K562 (cell line): ENCODE data around the gene EZH1. TPM values are rescaled to one million over a fixed set of nuclear protein-coding genes. Genes with fewer than 3 reads are reported as not detected.

Experiments
- ATAC-seq: fragments of 200-7000 bp; cut with Tn5 transposase; 3 replicates; pipeline ENCODE4 v1.9.1; 2020; ENCODE audit warnings: moderate library complexity
- BruUV-seq: library from RNA; stranded (reverse); fragments of 400-500 nt; replicated peaks from 2 replicates; lab custom pipeline; 2021; lab: Mats Ljungman, UMichigan
- CTCF ChIA-PET: fragments of 300-600 bp; formaldehyde crosslinking; extraction: SDS; loops from one replicate; lab custom pipeline; 2021; ENCODE audit warnings: low intra/inter-chr PET ratio; lab: Yijun Ruan, JAX
- POLR2A ChIA-PET: fragments of 300-600, 350-650 bp; sonication (Branson Sonifier 250); formaldehyde crosslinking; extraction: SDS; loops from one replicate; lab custom pipeline; 2021; ENCODE audit warnings: antibody characterized with exemption, inconsistent platforms; lab: Yijun Ruan, JAX
- DNase-seq, 4 experiments: peaks; one replicate each; pipeline versions ENCODE4 v3.0.0 to v3.0.0-alpha.2; 2011 to 2018; ENCODE audit warnings: low spot score in 3 of 4, mixed read lengths in 3 of 4; ENCODE audit errors: extremely low read depth in 1 of 4
- FAIRE-seq: peaks from 2 replicates; lab custom pipeline; 2011; peaks lifted over from hg19 to GRCh38; lab: Jason Lieb, UNC
- H2AFZ ChIP-seq: 2 replicates; pipeline ENCODE4 v1.6.0; 2011; ENCODE audit warnings: low read depth, low read length, control low read depth, inconsistent platforms
- H3K27ac ChIP-seq: fragments of 200-600 bp; 3 replicates; pipeline ENCODE4 v1.8.0; 2011; ENCODE audit warnings: low read depth, mild to moderate bottlenecking, control low read depth, inconsistent platforms, low read length, moderate library complexity, mixed read lengths; ENCODE audit errors: extremely low read depth
- H3K27me3 ChIP-seq, 2 experiments: fragments of 300-600 bp in 1 of 2; 2 replicates in 1 of 2; 3 replicates in 1 of 2; pipeline versions ENCODE4 v1.6.0 to v1.8.0; 2011; ENCODE audit warnings: inconsistent platforms in 2 of 2, low read length in 2 of 2, mild to moderate bottlenecking in 1 of 2, mixed read lengths in 1 of 2, moderate library complexity in 1 of 2; ENCODE audit not compliant: control insufficient read depth in 2 of 2, insufficient read depth in 2 of 2
- H3K36me3 ChIP-seq: fragments of 300-600 bp; 3 replicates; pipeline ENCODE4 v1.8.0; 2011; ENCODE audit warnings: mild to moderate bottlenecking, low read length, inconsistent platforms; ENCODE audit not compliant: control insufficient read depth, insufficient read depth
- H3K4me1 ChIP-seq, 2 experiments: fragments of 200-600 bp in 1 of 2; replicated peaks in 1 of 2; 2 replicates in 1 of 2; 3 replicates in 1 of 2; pipeline versions ENCODE4 v1.5.1 to v1.8.0; 2011; ENCODE audit warnings: inconsistent platforms in 2 of 2, low read length in 2 of 2, mild to moderate bottlenecking in 1 of 2, mixed read lengths in 1 of 2, moderate library complexity in 1 of 2; ENCODE audit not compliant: control insufficient read depth in 2 of 2, insufficient read depth in 2 of 2
- H3K4me2 ChIP-seq: 2 replicates; pipeline ENCODE4 v1.6.1; 2011; ENCODE audit warnings: low read length, control low read depth, inconsistent platforms, mixed read lengths; ENCODE audit not compliant: insufficient read depth
- H3K4me3 ChIP-seq: fragments of 200-600 bp; sonication (generic), shearing (Covaris generic); 2 replicates; pipeline ENCODE4 v1.5.1; 2016; ENCODE audit warnings: control low read depth, inconsistent platforms
- H3K79me2 ChIP-seq: fragments of 200-600 bp; 3 replicates; pipeline ENCODE4 v1.8.0; 2011; ENCODE audit warnings: low read length, inconsistent platforms; ENCODE audit not compliant: control insufficient read depth, insufficient read depth
- H3K9ac ChIP-seq, 2 experiments: 2 replicates each; pipeline versions ENCODE4 v1.6.0 to v1.6.1; 2011; ENCODE audit warnings: low read depth in 2 of 2, low read length in 2 of 2, control low read depth in 1 of 2, inconsistent platforms in 1 of 2, mild to moderate bottlenecking in 1 of 2, mixed read lengths in 1 of 2; ENCODE audit not compliant: insufficient read depth in 1 of 2
- H3K9me1 ChIP-seq: one replicate; pipeline ENCODE4 v1.6.0; 2011; ENCODE audit warnings: inconsistent platforms, mild to moderate bottlenecking, low read length, moderate library complexity; ENCODE audit not compliant: control insufficient read depth, insufficient read depth
- H3K9me3 ChIP-seq: replicated peaks from 2 replicates; pipeline ENCODE4 v1.5.1; 2011; ENCODE audit warnings: low read depth, low read length, inconsistent platforms; ENCODE audit not compliant: control insufficient read depth, insufficient read depth
- H4K20me1 ChIP-seq: replicated peaks from 2 replicates; pipeline ENCODE4 v1.6.1; 2011; ENCODE audit warnings: low read length, inconsistent platforms, mixed read lengths; ENCODE audit not compliant: control insufficient read depth, insufficient read depth
- CCNT2 ChIP-seq: IDR thresholded peaks from 2 replicates; pipeline ENCODE4 v1.6.1; 2011; ENCODE audit warnings: borderline replicate concordance, low read depth, mild to moderate bottlenecking, moderate library complexity, mixed read lengths, low read length; ENCODE audit not compliant: insufficient read length; ENCODE audit errors: extremely low read depth
- FOXJ2 ChIP-seq: fragments of 200-800 bp; sonication (Bioruptor generic); IDR thresholded peaks from 2 replicates; pipeline ENCODE4 v1.6.1; 2016; ENCODE audit warnings: missing genetic modification characterization, missing compliant biosample characterization
- PHF20 ChIP-seq: fragments of 450-650 bp; IDR thresholded peaks from 2 replicates; pipeline ENCODE4 v1.6.1; 2018; ENCODE audit not compliant: partially characterized antibody
- POLR3G ChIP-seq: IDR thresholded peaks from 2 replicates; pipeline ENCODE4 v1.6.1; 2011; ENCODE audit not compliant: insufficient read length, insufficient replicate concordance; ENCODE audit errors: extremely low read depth
- PRMT5 ChIP-seq: sonication (generic); formaldehyde crosslinking; IDR thresholded peaks from 2 replicates; pipeline ENCODE4 v1.5.0; 2020; ENCODE audit warnings: missing genetic modification reagents
- RERE ChIP-seq: sonication (generic); formaldehyde crosslinking; IDR thresholded peaks from 2 replicates; pipeline ENCODE4 v1.8.0; 2023; ENCODE audit warnings: missing genetic modification reagents, mild to moderate bottlenecking, borderline replicate concordance
- SMARCE1 ChIP-seq: fragments of 450-650 bp; IDR thresholded peaks from 2 replicates; pipeline ENCODE4 v1.7.1; 2016; ENCODE audit warnings: mild to moderate bottlenecking
- SRSF7 ChIP-seq: fragments of 200-400 bp; formaldehyde crosslinking; optimal IDR thresholded peaks from 2 replicates; pipeline ENCODE3; 2017; ENCODE audit warnings: mild to moderate bottlenecking, low read depth, low read length
- VEZF1 ChIP-seq: fragments of 200-800 bp; sonication (Bioruptor generic); IDR thresholded peaks from 2 replicates; pipeline ENCODE4 v1.6.1; 2017; ENCODE audit warnings: missing genetic modification characterization, missing compliant biosample characterization
- YY1 ChIP-seq, 3 experiments: IDR thresholded peaks; 2 replicates each; pipeline ENCODE4 v1.6.1; 2011; ENCODE audit warnings: low read length in 2 of 3, mild to moderate bottlenecking in 2 of 3, moderate library complexity in 2 of 3, borderline replicate concordance in 1 of 3, control low read depth in 1 of 3, low read depth in 1 of 3; ENCODE audit not compliant: insufficient read depth in 3 of 3, insufficient replicate concordance in 2 of 3, control insufficient read depth in 1 of 3, insufficient read length in 1 of 3; ENCODE audit errors: extremely low read depth in 1 of 3
- ZBTB2 ChIP-seq: fragments of 450-650 bp; IDR thresholded peaks from 2 replicates; pipeline ENCODE4 v1.6.1; 2016; ENCODE audit warnings: antibody characterized with exemption
- ZKSCAN8 ChIP-seq: fragments of 200-800 bp; sonication (Bioruptor generic); IDR thresholded peaks from 2 replicates; pipeline ENCODE4 v1.6.1; 2016; ENCODE audit warnings: missing genetic modification characterization, missing compliant biosample characterization
- WGBS: fragments of 100-300 bp; shearing (Covaris generic); methylation state at CpG from one replicate; pipeline ENCODE4 v1.1.6; 2016; ENCODE audit warnings: low coverage, mixed read lengths; ENCODE audit not compliant: insufficient coverage; ENCODE audit errors: missing lambda C conversion rate; 5-methylcytosine and 5-hydroxymethylcytosine counted together
- in situ Hi-C: fragments of 300-500 bp; cut with MboI; formaldehyde crosslinking; loops from 4 replicates; pipeline ENCODE4 v1.15.0; 2018; ENCODE audit warnings: inconsistent platforms, mixed read lengths
- intact Hi-C: fragments of 100-400 bp; cut with micrococcal nuclease; formaldehyde crosslinking; loops from 2 replicates; pipeline ENCODE4 v1.14.2; 2022
- polyA plus RNA-seq, 8 experiments: library from polyadenylated mRNA; depleted of rRNA in 4 of 8; stranded (reverse) in 5 of 8; unstranded in 3 of 8; fragments of >200 nt; fragmentation: Nextera tagmentation in 2 of 8; fragmentation: Illumina TruSeq in 1 of 8; extraction: Ambion mirVana in 2 of 8; extraction: Trizol in 1 of 8; gene quantifications; 2 replicates each; pipeline versions ENCODE4 v1.2.1 to v1.2.3, GENCODE V29; 2011 to 2014; ENCODE audit warnings: inconsistent platforms in 1 of 8, missing spikeins in 1 of 8
- total RNA-seq, 7 experiments: library from RNA; depleted of rRNA in 6 of 7; stranded (reverse); fragments of >200 nt in 6 of 7; fragmentation: Illumina TruSeq in 2 of 7; extraction: Trizol in 2 of 7; gene quantifications; 2 replicates each; pipeline versions ENCODE4 v1.2.1 to v1.2.3, GENCODE V29; 2011 to 2021; ENCODE audit warnings: low replicate concordance in 1 of 7

EZH1 gene
- total and polyA plus RNA-seq, 9 of the 15 experiments (the other 6 are each of a cell fraction or from before 2014, with no cell fraction given), result 8.6 to 40.8 (median 22.9) TPM

GRCh38 chr17:42678951-42679491 is 65.8 kb downstream of the EZH1 start:
- BruUV-seq, result no TSS peak
- H4K20me1 ChIP-seq, result peaks cover 5% of the 10 kb centered on the region
- peak overlapping the region; percentile 85 for H2AFZ ChIP-seq
- H3K4me3 ChIP-seq, result peak overlapping the region; percentile 60
- in situ Hi-C loops (no loop called here), intact Hi-C loops (loop anchor here (1.0 to 5.0 kb wide), 3 partner anchors 20 to 72 kb away; partner anchors contain the start of genes RETREG3 and TUBG1)
- H3K4me2 ChIP-seq, result peak overlapping the region; percentile 90
- DNase-seq (peak; percentile 46 to 64 (median 55)), ATAC-seq (peak; percentile 1; the same call in 1 of the 3 replicates), FAIRE-seq (peak; percentile 57)
- peaks cover 4% of the 10 kb centered on the region; the same call in 1 of the 3 replicates for H3K36me3 ChIP-seq
- WGBS, result 1% methylated on average over 15 of the region's 18 CpGs
- ChIA-PET POLR2A (interaction anchor here (0.6 to 3.2 kb wide), 8 partner anchors 8 to 103 kb away, joined by 3 to 24 read pairs (median 6); partner anchors contain the start of genes PSMC3IP and RETREG3), CTCF (no interaction called here)
- no peaks in the 10 kb centered on the region for H3K9me3 ChIP-seq
- no peaks in the 10 kb centered on the region for H3K27me3 ChIP-seq
- H3K4me1 ChIP-seq, result peaks cover 41 to 82% of the 10 kb centered on the region in 2 experiments
- H3K9ac ChIP-seq, result peak overlapping the region; percentile 67 to 90; a peak in 3 of 4 replicates
- peaks cover 36% of the 10 kb centered on the region for H3K79me2 ChIP-seq
- peak overlapping the region; percentile 95 for H3K27ac ChIP-seq
- no peaks in the 10 kb centered on the region for H3K9me1 ChIP-seq
- TF ChIP-seq RERE (no peak), PRMT5 (CRISPR knock-in tag) (no peak), FOXJ2 (tag) (no peak), YY1 (IDR thresholded peaks at IDR 0.05; ENCODE audit: borderline replicate concordance in 1 of 3, control insufficient read depth in 1 of 3, extremely low read depth in 1 of 3, insufficient read depth in 3 of 3, insufficient read length in 1 of 3, insufficient replicate concordance in 2 of 3, low read depth in 1 of 3, low read length in 2 of 3) (peak in 2 of 3 experiments; percentile 72 to 87), SRSF7 (no peak), POLR3G (no peak), PHF20 (no peak), SMARCE1 (no peak), VEZF1 (CRISPR knock-in tag) (peak; percentile 46; the same call in 1 of the 2 replicates), ZKSCAN8 (no peak), ZBTB2 (no peak), CCNT2 (no peak)
